ENCODE data around the gene SLC6A8.

- TF ChIP-seq POLR2A (IDR thresholded peaks at IDR 0.05; ENCODE audit: low read length) (no peak), GATA1 (IDR thresholded peaks at IDR 0.05; ENCODE audit: low read depth, low read length) (no peak)
Observed at GRCh38 chrX:153651540-153652079, 36.1 kb upstream of the SLC6A8 start.

Data from erythroblast (primary cell).